GM18519 (cell line): ENCODE measurements around the gene RETREG2.

Experiments used
- ATAC-seq: cut with Tn5 transposase; IDR thresholded peaks from one replicate; pipeline ENCODE4 v1.9.1; 2021; ENCODE audit warnings: mild to moderate bottlenecking, moderate library complexity; ENCODE audit not compliant: unreplicated experiment, low FRiP score

RETREG2 gene

DNA sequence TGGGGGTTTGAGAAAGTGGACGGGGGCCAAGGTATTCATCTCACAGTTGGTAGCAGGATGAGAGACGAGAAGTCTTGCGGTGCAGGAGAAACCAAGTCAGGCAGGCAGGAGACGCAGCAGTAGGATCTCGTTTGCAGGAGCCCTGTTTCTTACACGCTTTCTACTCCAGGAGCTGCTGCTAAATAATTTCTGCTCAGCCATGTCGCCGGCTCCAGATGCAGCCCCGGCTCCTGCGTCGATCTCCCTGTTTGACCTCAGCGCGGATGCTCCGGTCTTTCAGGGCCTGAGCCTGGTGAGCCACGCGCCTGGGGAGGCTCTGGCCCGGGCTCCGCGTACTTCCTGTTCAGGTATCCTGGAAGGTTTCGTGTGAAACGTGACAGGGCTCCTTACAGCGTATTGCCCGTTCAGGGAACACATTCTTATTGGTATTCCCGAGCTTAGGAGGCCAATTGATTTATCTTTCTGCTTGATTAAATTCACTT is 52.0 kb downstream of the RETREG2 start:
- no peak for ATAC-seq

DNA sequence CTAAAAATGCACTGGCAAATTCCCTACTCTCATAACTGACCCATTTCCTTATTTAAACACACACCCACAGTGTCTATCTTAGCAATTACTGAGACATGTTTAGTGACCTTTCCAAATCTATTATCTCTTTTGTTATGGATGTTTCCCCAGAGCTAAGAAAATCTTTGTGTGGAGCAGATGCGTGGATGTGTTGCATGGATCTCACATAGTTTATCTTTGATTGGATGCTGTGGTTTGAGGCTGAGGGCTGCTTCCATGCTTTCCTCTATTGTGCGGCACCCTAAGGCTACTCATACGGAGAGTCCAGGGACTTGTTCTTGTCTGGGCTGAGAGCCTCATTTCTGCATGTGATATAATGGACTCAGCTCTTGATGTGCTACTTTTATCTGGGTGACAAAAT is 56.3 kb downstream of the RETREG2 start:
- ATAC-seq: no peak
